HEK293 (cell line): ENCODE measurements around the gene CREBRF.

ENCODE experiments used
- ZNF138 ChIP-seq: fragments of 450-650 bp; formaldehyde crosslinking; IDR thresholded peaks from 2 replicates; pipeline ENCODE4 v1.5.1; 2016; ENCODE audit warnings: missing biosample characterization, missing genetic modification characterization, borderline replicate concordance
- ZNF23 ChIP-seq: fragments of 450-650 bp; formaldehyde crosslinking; IDR thresholded peaks from 2 replicates; pipeline ENCODE4 v1.5.1; 2016; ENCODE audit warnings: missing biosample characterization, missing genetic modification characterization, borderline replicate concordance
- ZNF248 ChIP-seq: fragments of 450-650 bp; formaldehyde crosslinking; IDR thresholded peaks from 2 replicates; pipeline ENCODE4 v1.5.1; 2017; ENCODE audit warnings: missing biosample characterization, missing genetic modification characterization
- ZNF530 ChIP-seq: fragments of 450-650 bp; formaldehyde crosslinking; IDR thresholded peaks from 2 replicates; pipeline ENCODE4 v1.5.1; 2016; ENCODE audit warnings: low read depth, missing biosample characterization, missing genetic modification characterization
- TF ChIP-seq, protein P1 (sequence below): sonication (generic); formaldehyde crosslinking; IDR thresholded peaks from 2 replicates; pipeline ENCODE4 v1.8.1; 2022; ENCODE audit warnings: mild to moderate bottlenecking, moderate library complexity, missing genetic modification reagents
- TF ChIP-seq, protein P2 (sequence below): fragments of 450-650 bp; formaldehyde crosslinking; IDR thresholded peaks from 2 replicates; pipeline ENCODE4 v1.5.1; 2016; ENCODE audit warnings: missing biosample characterization, missing genetic modification characterization
- TF ChIP-seq, protein P3 (sequence below): fragments of 450-650 bp; formaldehyde crosslinking; optimal IDR thresholded peaks from 2 replicates; pipeline ENCODE3; 2016; ENCODE audit warnings: missing biosample characterization, mild to moderate bottlenecking, missing genetic modification characterization

DNA sequence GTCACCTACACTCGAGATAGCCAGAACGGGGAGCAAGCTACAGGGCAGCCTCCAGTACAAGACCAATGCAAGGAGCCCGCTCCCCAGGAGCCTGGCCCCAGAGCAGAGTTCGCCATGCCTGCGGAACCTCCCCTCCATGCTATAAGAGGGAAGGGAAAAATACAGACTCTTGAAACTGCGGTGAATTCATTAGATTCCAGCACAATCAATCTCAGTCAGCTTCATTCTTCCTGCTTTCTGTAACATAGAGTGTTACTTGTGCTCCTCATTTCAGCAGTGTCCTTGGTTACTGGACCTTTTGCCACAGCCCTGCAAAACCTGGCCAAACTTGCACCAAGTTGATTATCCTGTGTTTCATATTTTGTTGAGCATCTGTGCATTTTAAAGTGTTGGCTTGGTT lies 22.2 kb upstream of the CREBRF start:
- TF ChIP-seq, protein P1, sequence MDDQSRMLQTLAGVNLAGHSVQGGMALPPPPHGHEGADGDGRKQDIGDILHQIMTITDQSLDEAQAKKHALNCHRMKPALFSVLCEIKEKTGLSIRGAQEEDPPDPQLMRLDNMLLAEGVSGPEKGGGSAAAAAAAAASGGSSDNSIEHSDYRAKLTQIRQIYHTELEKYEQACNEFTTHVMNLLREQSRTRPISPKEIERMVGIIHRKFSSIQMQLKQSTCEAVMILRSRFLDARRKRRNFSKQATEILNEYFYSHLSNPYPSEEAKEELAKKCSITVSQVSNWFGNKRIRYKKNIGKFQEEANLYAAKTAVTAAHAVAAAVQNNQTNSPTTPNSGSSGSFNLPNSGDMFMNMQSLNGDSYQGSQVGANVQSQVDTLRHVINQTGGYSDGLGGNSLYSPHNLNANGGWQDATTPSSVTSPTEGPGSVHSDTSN, result no peak
- TF ChIP-seq ZNF23 (no peak), ZNF248 (tag by site-specific recombination) (no peak), ZNF530 (tag by site-specific recombination) (no peak), ZNF138 (tag by site-specific recombination) (no peak)
- TF ChIP-seq, protein P2, sequence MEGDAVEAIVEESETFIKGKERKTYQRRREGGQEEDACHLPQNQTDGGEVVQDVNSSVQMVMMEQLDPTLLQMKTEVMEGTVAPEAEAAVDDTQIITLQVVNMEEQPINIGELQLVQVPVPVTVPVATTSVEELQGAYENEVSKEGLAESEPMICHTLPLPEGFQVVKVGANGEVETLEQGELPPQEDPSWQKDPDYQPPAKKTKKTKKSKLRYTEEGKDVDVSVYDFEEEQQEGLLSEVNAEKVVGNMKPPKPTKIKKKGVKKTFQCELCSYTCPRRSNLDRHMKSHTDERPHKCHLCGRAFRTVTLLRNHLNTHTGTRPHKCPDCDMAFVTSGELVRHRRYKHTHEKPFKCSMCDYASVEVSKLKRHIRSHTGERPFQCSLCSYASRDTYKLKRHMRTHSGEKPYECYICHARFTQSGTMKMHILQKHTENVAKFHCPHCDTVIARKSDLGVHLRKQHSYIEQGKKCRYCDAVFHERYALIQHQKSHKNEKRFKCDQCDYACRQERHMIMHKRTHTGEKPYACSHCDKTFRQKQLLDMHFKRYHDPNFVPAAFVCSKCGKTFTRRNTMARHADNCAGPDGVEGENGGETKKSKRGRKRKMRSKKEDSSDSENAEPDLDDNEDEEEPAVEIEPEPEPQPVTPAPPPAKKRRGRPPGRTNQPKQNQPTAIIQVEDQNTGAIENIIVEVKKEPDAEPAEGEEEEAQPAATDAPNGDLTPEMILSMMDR (tag by site-specific recombination), result no peak
- TF ChIP-seq, protein P3, sequence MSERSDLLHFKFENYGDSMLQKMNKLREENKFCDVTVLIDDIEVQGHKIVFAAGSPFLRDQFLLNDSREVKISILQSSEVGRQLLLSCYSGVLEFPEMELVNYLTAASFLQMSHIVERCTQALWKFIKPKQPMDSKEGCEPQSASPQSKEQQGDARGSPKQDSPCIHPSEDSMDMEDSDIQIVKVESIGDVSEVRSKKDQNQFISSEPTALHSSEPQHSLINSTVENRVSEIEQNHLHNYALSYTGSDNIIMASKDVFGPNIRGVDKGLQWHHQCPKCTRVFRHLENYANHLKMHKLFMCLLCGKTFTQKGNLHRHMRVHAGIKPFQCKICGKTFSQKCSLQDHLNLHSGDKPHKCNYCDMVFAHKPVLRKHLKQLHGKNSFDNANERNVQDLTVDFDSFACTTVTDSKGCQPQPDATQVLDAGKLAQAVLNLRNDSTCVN (tag by site-specific recombination), result no peak
